ENCODE results near the gene CACNA2D4.

The CACNA2D4 gene

GRCh38 chr12:1839956-1840951 is 78.2 kb downstream of the CACNA2D4 start:
- Histone ChIP-seq H3K36me3 (ENCODE audit: control insufficient read depth, insufficient read depth, low read length) (no peaks in the 10 kb centered on the region), H3K27me3 (replicated peaks; ENCODE audit: control insufficient read depth, insufficient read depth, low read length, poor library complexity, severe bottlenecking) (no peaks in the 10 kb centered on the region), H3K27ac (ENCODE audit: insufficient read depth, low read length, poor library complexity, severe bottlenecking) (no peak overlapping the region), H3K4me1 (ENCODE audit: control insufficient read depth, insufficient read depth, low read length, poor library complexity, severe bottlenecking) (no peaks in the 10 kb centered on the region), H3K4me3 (ENCODE audit: insufficient read depth, low read depth, low read length, poor library complexity, severe bottlenecking) (no peak overlapping the region), H3K9me3 (ENCODE audit: control insufficient read depth, low read length) (no peaks in the 10 kb centered on the region)
- DNase-seq = no peak

DNA sequence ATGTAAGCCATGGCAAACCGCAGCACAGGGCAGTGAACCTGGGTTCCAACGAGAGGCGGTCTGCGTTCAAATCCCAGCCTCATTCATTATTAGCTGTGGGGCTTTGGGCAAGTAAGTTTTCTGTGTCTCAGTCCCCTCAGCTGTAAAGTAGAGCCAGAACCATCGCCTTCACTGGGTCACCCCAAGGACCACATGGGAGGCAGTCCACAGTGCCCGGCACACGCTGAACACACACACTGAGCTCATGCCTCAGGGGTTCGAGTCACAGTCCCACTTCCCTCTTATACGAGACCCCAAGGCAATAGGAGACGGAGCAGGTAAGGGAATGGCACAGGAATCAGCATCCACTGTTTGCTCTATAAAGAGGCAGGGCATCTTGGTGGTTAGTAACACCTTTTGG is 79.0 kb downstream of the CACNA2D4 start:
- DNase-seq = no peak
- H3K4me3 ChIP-seq (ENCODE audit: insufficient read depth, low read depth, low read length, poor library complexity, severe bottlenecking) = no peak overlapping the region
- H3K4me1 ChIP-seq (ENCODE audit: control insufficient read depth, insufficient read depth, low read length, poor library complexity, severe bottlenecking) = no peaks in the 10 kb centered on the region

DNA sequence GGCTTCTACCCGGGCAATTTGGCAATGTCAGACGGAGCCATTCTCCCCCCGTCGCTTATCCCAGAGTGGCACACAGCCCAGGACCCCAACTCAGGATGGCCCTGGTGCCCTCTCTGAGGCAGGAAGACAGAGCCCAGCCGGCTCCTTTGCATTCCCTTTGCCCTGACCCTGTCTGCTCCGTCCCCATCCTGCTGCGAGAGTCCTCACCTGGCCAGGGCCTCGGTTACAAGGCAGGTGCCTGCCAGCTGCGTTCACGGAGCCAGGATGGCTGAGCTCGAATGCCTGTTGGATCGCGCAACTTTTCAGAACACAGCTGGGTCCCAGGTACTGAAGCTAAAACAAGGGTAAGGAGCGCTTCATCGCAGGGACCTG is 79.5 kb downstream of the CACNA2D4 start:
- DNase-seq = no peak
- Histone ChIP-seq H3K27me3 (replicated peaks; ENCODE audit: control insufficient read depth, insufficient read depth, low read length, poor library complexity, severe bottlenecking) (no peaks in the 10 kb centered on the region), H3K36me3 (ENCODE audit: control insufficient read depth, insufficient read depth, low read length) (no peaks in the 10 kb centered on the region), H3K27ac (ENCODE audit: insufficient read depth, low read length, poor library complexity, severe bottlenecking) (no peak overlapping the region), H3K9me3 (ENCODE audit: control insufficient read depth, low read length) (no peaks in the 10 kb centered on the region), H3K4me1 (ENCODE audit: control insufficient read depth, insufficient read depth, low read length, poor library complexity, severe bottlenecking) (no peaks in the 10 kb centered on the region), H3K4me3 (ENCODE audit: insufficient read depth, low read depth, low read length, poor library complexity, severe bottlenecking) (no peak overlapping the region)

More for the DNA sequence above, 79.0 kb downstream of the CACNA2D4 start:
- Histone ChIP-seq H3K36me3 (ENCODE audit: control insufficient read depth, insufficient read depth, low read length) (no peaks in the 10 kb centered on the region), H3K9me3 (ENCODE audit: control insufficient read depth, low read length) (no peaks in the 10 kb centered on the region), H3K27me3 (replicated peaks; ENCODE audit: control insufficient read depth, insufficient read depth, low read length, poor library complexity, severe bottlenecking) (no peaks in the 10 kb centered on the region), H3K27ac (ENCODE audit: insufficient read depth, low read length, poor library complexity, severe bottlenecking) (no peak overlapping the region)

DNA sequence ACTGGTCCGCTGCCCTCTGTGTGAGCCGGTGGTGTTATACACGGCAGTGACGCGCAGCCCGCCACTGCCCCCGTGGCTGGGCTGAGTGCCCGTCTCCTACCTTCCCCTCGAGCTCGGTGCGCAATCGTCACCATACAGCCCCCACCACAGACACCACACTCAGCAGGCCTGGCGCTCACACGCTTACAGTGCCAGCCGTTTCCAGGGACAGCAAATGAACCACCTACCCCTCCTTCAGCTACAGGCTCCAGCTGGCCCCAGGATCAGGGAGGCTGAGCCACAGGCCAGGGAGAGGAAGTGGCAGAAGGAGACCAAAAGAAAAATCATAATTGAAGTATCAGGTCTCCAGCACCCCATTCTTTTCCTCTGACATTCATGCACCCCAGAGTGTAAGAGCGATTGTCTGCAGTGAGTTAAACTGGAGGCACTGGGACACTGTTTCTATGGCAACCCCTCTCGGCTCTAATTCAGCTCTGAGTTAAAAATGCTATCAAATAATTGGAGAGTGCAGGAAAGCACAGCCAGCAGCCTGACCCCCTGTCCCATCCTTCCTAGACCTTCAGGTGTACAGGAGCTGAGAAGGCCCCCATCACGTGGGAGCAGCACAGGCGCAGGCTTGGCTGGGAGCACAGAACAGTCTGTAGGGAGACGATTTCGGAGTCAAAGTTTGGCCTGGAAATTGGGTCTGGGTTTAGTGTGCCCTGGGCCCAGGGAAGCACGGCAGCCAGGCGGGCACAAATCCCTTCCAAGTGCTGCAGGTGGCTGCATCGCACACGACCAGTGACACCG is 80.1 kb downstream of the CACNA2D4 start:
- no peaks in the 10 kb centered on the region for H3K4me1 ChIP-seq (ENCODE audit: control insufficient read depth, insufficient read depth, low read length, poor library complexity, severe bottlenecking)
- H3K27ac ChIP-seq (ENCODE audit: insufficient read depth, low read length, poor library complexity, severe bottlenecking) = no peak overlapping the region
- DNase-seq = no peak
- no peak overlapping the region for H3K4me3 ChIP-seq (ENCODE audit: insufficient read depth, low read depth, low read length, poor library complexity, severe bottlenecking)
- H3K27me3 ChIP-seq (replicated peaks; ENCODE audit: control insufficient read depth, insufficient read depth, low read length, poor library complexity, severe bottlenecking) = no peaks in the 10 kb centered on the region
- no peaks in the 10 kb centered on the region for H3K9me3 ChIP-seq (ENCODE audit: control insufficient read depth, low read length)
- no peaks in the 10 kb centered on the region for H3K36me3 ChIP-seq (ENCODE audit: control insufficient read depth, insufficient read depth, low read length)

- H3K9me3 ChIP-seq (ENCODE audit: control insufficient read depth, low read length) = no peaks in the 10 kb centered on the region
- H3K27ac ChIP-seq (ENCODE audit: insufficient read depth, low read length, poor library complexity, severe bottlenecking) = no peak overlapping the region
- no peaks in the 10 kb centered on the region for H3K27me3 ChIP-seq (replicated peaks; ENCODE audit: control insufficient read depth, insufficient read depth, low read length, poor library complexity, severe bottlenecking)
- no peaks in the 10 kb centered on the region for H3K36me3 ChIP-seq (ENCODE audit: control insufficient read depth, insufficient read depth, low read length)
- H3K4me1 ChIP-seq (ENCODE audit: control insufficient read depth, insufficient read depth, low read length, poor library complexity, severe bottlenecking) = no peaks in the 10 kb centered on the region
- no peak overlapping the region for H3K4me3 ChIP-seq (ENCODE audit: insufficient read depth, low read depth, low read length, poor library complexity, severe bottlenecking)
- no peak for DNase-seq
Measured at GRCh38 chr12:1837541-1838204, 80.8 kb downstream of the CACNA2D4 start.

DNA sequence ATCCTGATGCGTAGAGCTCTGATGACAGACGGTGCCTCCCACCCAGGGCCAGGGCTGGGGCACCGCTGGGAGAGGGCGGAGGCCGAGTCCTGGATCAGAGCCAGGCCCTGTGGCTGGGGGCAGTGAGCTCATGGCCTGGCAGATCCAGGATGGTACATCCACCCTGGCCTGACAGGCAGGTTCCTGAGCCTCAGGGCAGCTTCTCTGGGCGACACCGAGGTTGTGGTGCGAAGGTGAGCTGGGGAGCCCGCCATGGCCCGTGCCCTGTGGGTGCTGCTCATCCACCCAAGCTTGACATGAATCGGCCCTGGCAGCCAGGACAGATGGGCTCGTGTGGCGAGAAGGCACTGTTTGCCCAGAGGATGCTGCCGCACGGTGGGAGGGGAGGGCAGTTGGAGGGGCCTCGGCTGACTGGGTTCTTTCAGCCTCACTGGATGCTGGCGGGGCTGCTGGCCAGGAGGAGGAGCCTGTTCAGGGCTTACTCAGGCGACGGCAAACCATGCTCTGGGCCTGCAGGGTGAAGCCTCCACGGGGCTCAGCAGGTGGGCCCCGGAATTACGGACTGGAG is 81.5 kb downstream of the CACNA2D4 start:
- Histone ChIP-seq H3K27ac (ENCODE audit: insufficient read depth, low read length, poor library complexity, severe bottlenecking) (no peak overlapping the region), H3K27me3 (replicated peaks; ENCODE audit: control insufficient read depth, insufficient read depth, low read length, poor library complexity, severe bottlenecking) (no peaks in the 10 kb centered on the region), H3K36me3 (ENCODE audit: control insufficient read depth, insufficient read depth, low read length) (no peaks in the 10 kb centered on the region), H3K4me1 (ENCODE audit: control insufficient read depth, insufficient read depth, low read length, poor library complexity, severe bottlenecking) (no peaks in the 10 kb centered on the region), H3K4me3 (ENCODE audit: insufficient read depth, low read depth, low read length, poor library complexity, severe bottlenecking) (no peak overlapping the region), H3K9me3 (ENCODE audit: control insufficient read depth, low read length) (no peaks in the 10 kb centered on the region)
- DNase-seq = no peak

- DNase-seq = no peak
- Histone ChIP-seq H3K36me3 (ENCODE audit: control insufficient read depth, insufficient read depth, low read length) (no peaks in the 10 kb centered on the region), H3K27me3 (replicated peaks; ENCODE audit: control insufficient read depth, insufficient read depth, low read length, poor library complexity, severe bottlenecking) (no peaks in the 10 kb centered on the region), H3K27ac (ENCODE audit: insufficient read depth, low read length, poor library complexity, severe bottlenecking) (no peak overlapping the region), H3K4me3 (ENCODE audit: insufficient read depth, low read depth, low read length, poor library complexity, severe bottlenecking) (no peak overlapping the region), H3K4me1 (ENCODE audit: control insufficient read depth, insufficient read depth, low read length, poor library complexity, severe bottlenecking) (no peaks in the 10 kb centered on the region), H3K9me3 (ENCODE audit: control insufficient read depth, low read length) (no peaks in the 10 kb centered on the region)
Measured at GRCh38 chr12:1836241-1836803, 82.1 kb downstream of the CACNA2D4 start.

DNA sequence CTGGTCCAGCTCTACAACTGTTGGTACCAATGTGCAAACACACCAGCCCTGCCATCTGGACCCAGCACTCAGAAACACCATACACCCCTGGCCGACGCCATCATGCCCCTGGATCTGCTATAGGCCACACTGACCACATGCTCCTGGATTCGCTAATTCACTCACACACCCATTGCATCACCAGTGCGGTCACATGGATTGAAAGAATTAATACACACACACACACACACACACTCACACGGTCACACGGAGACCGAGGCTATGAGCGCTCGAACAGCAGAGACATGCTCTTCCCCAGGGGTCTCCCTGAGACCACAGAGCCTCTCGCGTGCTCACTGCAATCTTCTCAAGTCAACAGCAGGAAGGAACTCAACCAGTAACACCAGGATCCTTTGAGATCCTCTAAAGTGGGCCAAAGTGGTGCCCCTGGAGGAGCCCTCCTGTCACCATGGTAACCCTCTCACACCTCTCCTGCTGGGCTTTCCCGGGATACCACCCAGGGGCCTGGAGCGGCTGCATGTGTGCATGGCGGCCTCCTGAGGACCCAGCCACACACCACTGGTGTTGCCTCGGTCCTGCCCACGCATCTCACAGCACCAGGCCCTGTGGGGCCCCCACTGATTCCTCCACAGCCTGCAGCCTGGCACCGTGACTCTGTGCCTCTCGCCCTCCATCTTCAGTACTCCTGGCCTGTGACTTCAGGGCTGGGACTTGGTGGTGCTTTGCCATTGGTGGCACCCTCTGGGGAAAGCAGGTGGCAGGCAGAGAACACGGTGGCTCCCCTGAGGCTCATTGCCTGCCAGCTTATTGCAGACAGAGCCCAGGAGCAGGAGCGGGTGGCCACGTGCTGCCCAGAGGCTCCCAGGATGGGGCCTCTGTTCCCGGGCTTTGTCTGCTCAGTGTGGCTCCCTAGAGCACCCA is 83.0 kb downstream of the CACNA2D4 start:
- Histone ChIP-seq H3K4me3 (ENCODE audit: insufficient read depth, low read depth, low read length, poor library complexity, severe bottlenecking) (no peak overlapping the region), H3K4me1 (ENCODE audit: control insufficient read depth, insufficient read depth, low read length, poor library complexity, severe bottlenecking) (no peaks in the 10 kb centered on the region), H3K27me3 (replicated peaks; ENCODE audit: control insufficient read depth, insufficient read depth, low read length, poor library complexity, severe bottlenecking) (peaks cover 8% of the 10 kb centered on the region), H3K27ac (ENCODE audit: insufficient read depth, low read length, poor library complexity, severe bottlenecking) (no peak overlapping the region), H3K36me3 (ENCODE audit: control insufficient read depth, insufficient read depth, low read length) (no peaks in the 10 kb centered on the region), H3K9me3 (ENCODE audit: control insufficient read depth, low read length) (no peaks in the 10 kb centered on the region)
- DNase-seq = no peak
